Astrocyte of the cerebellum (primary cell): Measurements from ENCODE around the gene TMEM33.

ENCODE experiments used
- DNase-seq: peaks from one replicate; pipeline ENCODE4 v3.0.0-alpha.2; 2011; ENCODE audit warnings: low read depth
- H3K4me3 ChIP-seq: 2 replicates; pipeline ENCODE4 v1.5.1; 2011; ENCODE audit warnings: mild to moderate bottlenecking, low read depth, low read length, moderate library complexity
- CTCF ChIP-seq: IDR thresholded peaks from 2 replicates; pipeline ENCODE4 v1.5.1; 2012; ENCODE audit warnings: low read length, low read depth, moderate library complexity, mild to moderate bottlenecking; ENCODE audit errors: missing control alignments
- in situ Hi-C: cut with HindIII; loops from 2 replicates; pipeline ENCODE4 v1.10.0; 2017; ENCODE audit warnings: low sequenced_read_pairs

The TMEM33 gene

GRCh38 chr4:41976775-41977516, 41.7 kb downstream of the TMEM33 start:
- no peak overlapping the region for H3K4me3 ChIP-seq
- in situ Hi-C loops = no loop called here
- no peak for TF ChIP-seq CTCF
- DNase-seq = no peak

DNA sequence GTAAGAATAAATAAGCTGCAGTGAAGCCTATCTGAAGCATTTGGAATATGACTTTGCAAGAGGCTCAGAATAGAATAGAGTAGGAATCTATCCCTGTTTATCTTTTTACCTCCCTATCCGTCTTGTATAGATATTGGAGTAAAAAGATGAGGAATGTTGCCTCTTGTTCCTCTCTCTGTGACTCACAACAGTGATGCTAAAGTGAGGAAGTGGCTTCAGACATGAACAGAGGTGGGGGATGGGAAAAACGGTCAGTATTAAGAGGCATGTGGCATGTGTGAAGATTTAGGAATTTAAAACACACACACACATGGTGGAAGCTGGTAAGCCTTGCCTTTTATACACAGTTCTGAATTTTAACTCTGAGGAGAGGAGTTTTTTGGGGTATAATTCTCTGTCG, 42.5 kb downstream of the TMEM33 start:
- DNase-seq = no peak
- no peak overlapping the region for H3K4me3 ChIP-seq
- in situ Hi-C loops = no loop called here

GRCh38 chr4:41981456-41981855, 46.2 kb downstream of the TMEM33 start, which contains the start of gene DCAF4L1:
Gene DCAF4L1, plus strand, starts transcription at chr4:41981756. Its CDS starts 37 bp downstream, at chr4:41981793.
- TF ChIP-seq CTCF = no peak
- in situ Hi-C loops = no loop called here
- DNase-seq = no peak
- no peak within 1 kb of the TSS for H3K4me3 ChIP-seq

More for the DNA sequence above, 42.5 kb downstream of the TMEM33 start:
- TF ChIP-seq CTCF = no peak

DNA sequence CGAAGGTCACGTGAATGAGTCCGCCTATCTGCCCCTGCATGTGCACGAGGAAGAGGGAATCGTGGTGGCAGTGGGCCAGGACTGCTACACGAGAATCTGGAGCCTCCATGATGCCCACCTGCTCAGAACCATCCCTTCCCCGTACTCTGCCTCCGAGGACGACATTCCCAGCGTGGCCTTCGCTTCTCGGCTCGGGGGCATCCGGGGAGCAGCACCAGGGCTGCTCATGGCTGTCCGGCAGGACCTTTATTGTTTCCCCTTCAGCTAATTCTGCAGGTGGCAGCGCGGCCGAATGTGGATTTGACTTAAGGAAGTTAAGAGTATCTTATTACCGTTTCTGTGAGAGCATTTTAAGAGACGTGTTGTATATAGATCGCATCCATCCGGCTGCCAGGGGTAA, 47.5 kb downstream of the TMEM33 start:
- in situ Hi-C loops = no loop called here
- no peak for DNase-seq
- no peak overlapping the region for H3K4me3 ChIP-seq
- no peak for TF ChIP-seq CTCF

- H3K4me3 ChIP-seq = no peak overlapping the region
- TF ChIP-seq CTCF = no peak
- in situ Hi-C loops = no loop called here
- DNase-seq = no peak
Observed at GRCh38 chr4:41985151-41985550, 49.9 kb downstream of the TMEM33 start.

DNA sequence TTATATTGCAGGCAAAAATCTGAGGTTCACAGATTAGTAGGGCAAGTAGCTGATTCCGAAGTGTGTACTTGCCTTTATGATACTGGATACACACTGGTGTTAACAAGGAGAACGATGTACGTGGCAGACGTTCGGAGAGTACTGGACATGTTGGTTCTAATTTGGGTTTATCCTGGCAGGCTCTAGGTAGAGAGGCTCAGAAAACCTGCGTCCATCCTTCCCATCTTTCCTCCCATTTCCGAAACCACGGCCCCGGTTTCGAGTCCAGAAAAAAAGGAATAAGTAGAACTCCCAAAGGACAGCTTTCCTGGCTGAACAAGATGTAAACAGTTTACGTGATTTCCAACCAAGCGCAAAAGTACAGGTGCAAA, 54.8 kb downstream of the TMEM33 start:
- TF ChIP-seq CTCF = no peak
- DNase-seq = no peak
- H3K4me3 ChIP-seq = peak overlapping the region; percentile 88
- in situ Hi-C loops = no loop called here
